ENCODE measurements around the gene RANBP3.
"Not testable (repeated sequence)": the region's sequence is repeated elsewhere in the genome, so short reads cannot be mapped to it uniquely, and the experiment has no call there.

The RANBP3 gene

DNA sequence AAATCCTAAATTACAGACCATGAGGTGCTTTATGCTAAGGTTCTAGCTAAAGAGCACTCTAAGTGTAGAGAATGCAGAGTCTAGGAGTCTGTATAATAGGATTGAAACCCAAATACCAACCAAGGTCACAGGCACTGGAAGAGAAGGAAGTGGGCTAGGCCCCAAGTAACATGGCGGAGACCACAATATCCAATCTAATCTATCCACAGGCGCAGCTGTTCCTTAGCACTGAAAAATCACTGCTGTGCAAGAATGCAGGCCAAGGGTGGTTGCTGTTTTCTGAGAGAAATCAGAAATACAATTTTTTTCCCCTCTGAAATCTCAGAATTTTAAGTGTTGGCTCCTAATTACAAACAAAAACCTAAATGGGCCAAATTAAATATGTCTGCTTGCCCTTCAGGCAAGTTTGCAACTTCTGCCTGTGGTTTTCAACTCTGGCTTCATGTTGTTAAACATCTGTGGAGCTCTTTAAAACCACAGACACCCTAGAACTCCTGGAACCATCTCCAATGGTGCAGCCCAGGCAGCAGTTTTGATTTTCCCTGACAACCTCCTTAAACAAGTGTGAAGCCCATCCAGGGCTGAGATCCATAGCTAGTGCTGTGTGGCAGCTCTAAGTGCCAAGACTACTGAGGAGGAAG lies 6.1 kb downstream of the RANBP3 start:
- no peak overlapping the region for H3K4me3 ChIP-seq (ENCODE audit: low read length)
- DNase-seq (ENCODE audit: low read depth, low spot score) = peak; percentile 76

DNA sequence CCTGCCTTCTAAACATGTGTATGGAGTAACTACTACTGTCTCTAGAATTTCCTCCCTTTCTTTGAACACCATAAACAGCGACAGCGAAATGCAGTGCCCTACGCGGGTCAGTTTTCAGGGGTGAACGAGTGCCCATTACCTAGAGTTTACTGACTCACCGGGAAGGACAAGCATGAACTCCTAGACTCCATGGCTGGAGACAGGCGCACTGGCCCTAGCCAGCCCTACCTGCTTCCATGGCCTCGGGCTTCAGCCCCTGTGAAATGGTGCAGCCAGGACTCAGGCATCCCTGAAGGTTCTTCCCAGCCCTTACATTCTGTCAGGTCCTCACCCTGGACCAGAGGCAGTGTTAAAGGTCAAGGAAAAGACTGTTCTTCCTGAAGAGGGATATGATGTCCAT lies 8.5 kb downstream of the RANBP3 start:
- no peak overlapping the region for H3K4me3 ChIP-seq (ENCODE audit: low read length)

GRCh38 chr19:5968431-5969373 lies 9.2 kb downstream of the RANBP3 start:
- no peak overlapping the region for H3K4me3 ChIP-seq (ENCODE audit: low read length)
- DNase-seq (ENCODE audit: low read depth, low spot score) = no peak

More for the DNA sequence above, 8.5 kb downstream of the RANBP3 start:
- DNase-seq (ENCODE audit: low read depth, low spot score) = no peak

GRCh38 chr19:5967994-5968430 lies 9.9 kb downstream of the RANBP3 start:
- no peak overlapping the region for H3K4me3 ChIP-seq (ENCODE audit: low read length)
- peak; percentile 57 for DNase-seq (ENCODE audit: low read depth, low spot score)

DNA sequence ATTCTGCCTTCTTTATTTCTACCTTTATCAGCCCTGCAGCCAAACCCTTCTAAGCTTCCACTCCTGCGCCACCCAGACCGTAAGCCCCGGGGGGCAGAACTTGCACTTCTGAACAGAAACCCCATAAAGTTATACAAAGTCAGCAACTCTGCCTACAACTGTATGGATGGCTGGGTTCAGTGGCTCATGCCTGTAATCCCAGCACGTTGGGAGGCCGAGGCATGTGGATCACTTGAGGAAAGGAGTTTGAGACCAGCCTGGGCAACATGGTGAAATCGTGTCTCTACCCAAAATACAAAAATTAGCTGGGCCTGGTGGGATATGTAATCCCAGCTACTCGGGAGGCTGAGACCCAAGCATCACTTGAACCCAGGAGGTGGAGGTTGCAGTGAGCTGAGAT lies 10.4 kb downstream of the RANBP3 start:
- no peak for DNase-seq (ENCODE audit: low read depth, low spot score)
- H3K4me3 ChIP-seq (ENCODE audit: low read length) = no peak overlapping the region

GRCh38 chr19:5966941-5967340 lies 11.0 kb downstream of the RANBP3 start:
- DNase-seq (ENCODE audit: low read depth, low spot score) = no peak
- no peak overlapping the region for H3K4me3 ChIP-seq (ENCODE audit: low read length)

DNA sequence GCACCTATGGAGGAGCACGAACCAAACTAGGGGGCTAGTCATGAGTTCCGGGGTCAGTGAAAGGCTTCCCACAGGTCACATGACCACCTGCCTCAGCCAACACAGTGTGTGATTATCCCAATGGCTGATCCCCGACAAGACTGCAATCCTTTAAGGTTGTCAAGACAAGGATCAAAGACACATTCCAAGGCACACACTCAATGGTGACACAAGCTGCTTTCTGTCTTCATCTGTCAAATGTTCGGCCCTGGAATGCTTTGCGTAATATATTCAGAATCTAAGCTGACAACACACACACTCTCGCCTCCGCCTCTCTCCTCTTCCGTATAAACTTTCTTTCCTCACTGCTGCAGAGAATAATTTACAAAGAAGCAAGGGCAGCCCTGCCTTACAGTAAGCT lies 11.7 kb downstream of the RANBP3 start:
- no peak overlapping the region for H3K4me3 ChIP-seq (ENCODE audit: low read length)
- DNase-seq (ENCODE audit: low read depth, low spot score) = no peak

DNA sequence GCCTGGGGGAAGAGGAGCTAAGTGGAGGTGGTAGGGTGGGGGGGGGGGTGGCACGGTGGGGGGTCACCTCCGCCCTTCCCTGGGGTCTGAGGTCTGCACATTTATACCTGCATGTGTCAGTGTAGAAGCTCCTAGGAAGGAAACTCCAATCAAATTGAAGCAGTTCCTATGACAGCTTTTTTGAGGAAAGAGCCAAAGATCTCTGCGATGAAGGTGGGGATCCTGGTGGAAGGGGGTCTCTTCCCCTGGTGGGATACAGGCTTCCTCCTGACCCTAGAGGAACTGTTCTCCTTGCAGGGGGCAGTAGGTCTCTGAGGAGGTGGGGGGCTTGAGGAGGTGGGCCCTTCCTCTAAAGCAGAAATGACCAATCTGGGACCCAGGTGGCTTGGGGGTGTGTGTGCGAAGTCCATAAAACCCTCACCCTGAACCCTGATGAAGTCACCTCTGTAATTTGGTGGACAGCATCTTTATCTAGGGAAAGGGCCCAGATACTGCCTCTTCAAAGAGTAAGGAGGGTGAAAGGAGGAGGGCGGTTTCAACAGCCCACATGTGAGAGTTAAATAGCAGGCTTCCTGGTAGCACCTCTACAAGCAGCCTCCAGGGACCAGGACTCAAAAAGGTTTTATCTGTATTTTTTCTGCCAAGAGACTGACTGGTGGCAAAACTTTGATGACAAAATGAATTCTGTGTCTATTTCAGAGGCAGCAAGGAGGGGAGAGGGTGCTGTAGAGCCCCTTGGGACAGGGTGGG lies 12.9 kb downstream of the RANBP3 start:
- no peak for DNase-seq (ENCODE audit: low read depth, low spot score)
- no peak overlapping the region for H3K4me3 ChIP-seq (ENCODE audit: low read length)

DNA sequence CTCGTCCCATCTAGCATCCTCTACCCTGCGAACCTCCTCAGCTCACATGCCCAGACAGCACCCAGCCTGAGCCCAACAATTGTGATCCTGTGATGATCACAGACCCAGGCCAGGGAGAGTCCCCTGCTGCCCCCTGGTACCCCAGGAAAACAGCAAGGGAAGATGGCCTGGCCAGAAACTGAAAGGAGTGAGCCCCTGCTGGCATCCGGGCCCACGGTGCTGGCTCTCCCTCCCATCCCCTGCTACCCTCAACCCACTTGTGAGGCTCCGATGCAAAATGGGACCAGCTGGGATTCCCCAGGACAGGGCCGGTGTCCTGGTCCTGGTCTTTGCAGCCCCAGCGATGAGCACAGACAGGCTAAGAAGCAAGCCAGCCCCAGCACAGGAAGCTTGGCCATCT lies 14.1 kb downstream of the RANBP3 start:
- DNase-seq (ENCODE audit: low read depth, low spot score) = no peak
- no peak overlapping the region for H3K4me3 ChIP-seq (ENCODE audit: low read length)

GRCh38 chr19:5963259-5963658 lies 14.7 kb downstream of the RANBP3 start:
- not testable (repeated sequence) for DNase-seq (ENCODE audit: low read depth, low spot score); H3K4me3 ChIP-seq (ENCODE audit: low read length)

DNA sequence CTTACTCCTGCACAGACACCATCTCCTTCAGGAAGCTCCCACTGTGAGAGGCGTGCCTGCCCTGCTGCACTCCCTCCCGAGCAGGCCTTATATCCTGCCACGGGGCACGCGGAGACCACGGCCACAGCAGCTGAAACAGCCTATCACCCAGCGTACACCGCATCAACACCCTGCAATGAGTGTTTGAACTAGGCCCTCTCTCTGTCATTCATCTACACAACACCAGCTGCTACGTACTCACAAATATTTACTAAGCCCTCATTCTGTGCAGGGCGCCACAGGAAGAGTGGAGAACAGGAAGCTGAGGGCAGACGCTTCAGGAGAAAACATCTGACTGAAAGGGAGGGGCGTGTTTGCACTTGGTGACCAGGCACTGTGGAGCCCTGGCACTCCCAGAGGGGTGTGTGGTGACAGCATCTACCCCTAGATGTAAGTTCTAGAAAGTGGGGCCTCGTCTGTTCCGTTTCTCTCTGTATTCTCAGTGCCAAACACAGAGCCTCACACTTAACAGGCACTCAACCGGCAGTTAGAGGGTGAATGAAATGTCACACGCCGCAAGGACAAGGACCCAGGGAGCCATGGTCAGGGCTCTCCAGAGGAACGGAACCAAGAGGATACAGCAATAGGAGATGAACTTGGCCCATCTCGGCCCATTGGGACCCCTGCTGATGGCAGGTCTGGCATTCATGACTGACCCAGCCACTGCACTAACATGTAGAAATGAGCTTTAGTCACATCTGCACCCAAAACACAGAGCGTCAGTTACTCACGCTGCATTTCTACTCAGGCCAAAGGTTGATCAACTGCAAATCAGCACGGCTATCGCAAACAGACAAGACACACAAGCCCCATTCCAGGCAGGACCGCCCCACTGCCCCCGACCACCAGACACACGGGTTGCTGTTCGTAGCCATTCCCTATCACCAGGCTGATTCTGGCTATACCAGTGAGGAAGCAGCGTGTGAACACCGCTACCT lies 15.7 kb downstream of the RANBP3 start:
- peak overlapping the region; percentile 5 for H3K4me3 ChIP-seq (ENCODE audit: low read length)
- peak; percentile 86 for DNase-seq (ENCODE audit: low read depth, low spot score)

DNA sequence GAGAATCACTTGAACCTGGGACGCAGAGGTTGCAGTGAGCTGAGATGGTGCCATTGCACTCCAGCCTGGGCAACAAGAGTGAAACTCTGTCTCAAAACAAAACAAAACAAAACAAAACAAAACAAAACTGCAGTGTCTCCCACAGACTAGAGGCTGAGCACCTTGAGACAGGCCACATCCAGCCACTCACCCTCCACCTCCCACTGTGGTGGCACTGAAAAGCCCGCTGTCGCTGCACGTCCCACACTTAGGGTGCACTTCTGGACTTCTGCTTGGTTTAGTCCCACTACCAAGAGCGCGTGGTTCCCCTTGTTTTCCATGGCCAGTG lies 16.3 kb downstream of the RANBP3 start:
- not testable (repeated sequence) for DNase-seq (ENCODE audit: low read depth, low spot score)
- peak overlapping the region; percentile 5; the same call in 1 of the 2 replicates for H3K4me3 ChIP-seq (ENCODE audit: low read length)

DNA sequence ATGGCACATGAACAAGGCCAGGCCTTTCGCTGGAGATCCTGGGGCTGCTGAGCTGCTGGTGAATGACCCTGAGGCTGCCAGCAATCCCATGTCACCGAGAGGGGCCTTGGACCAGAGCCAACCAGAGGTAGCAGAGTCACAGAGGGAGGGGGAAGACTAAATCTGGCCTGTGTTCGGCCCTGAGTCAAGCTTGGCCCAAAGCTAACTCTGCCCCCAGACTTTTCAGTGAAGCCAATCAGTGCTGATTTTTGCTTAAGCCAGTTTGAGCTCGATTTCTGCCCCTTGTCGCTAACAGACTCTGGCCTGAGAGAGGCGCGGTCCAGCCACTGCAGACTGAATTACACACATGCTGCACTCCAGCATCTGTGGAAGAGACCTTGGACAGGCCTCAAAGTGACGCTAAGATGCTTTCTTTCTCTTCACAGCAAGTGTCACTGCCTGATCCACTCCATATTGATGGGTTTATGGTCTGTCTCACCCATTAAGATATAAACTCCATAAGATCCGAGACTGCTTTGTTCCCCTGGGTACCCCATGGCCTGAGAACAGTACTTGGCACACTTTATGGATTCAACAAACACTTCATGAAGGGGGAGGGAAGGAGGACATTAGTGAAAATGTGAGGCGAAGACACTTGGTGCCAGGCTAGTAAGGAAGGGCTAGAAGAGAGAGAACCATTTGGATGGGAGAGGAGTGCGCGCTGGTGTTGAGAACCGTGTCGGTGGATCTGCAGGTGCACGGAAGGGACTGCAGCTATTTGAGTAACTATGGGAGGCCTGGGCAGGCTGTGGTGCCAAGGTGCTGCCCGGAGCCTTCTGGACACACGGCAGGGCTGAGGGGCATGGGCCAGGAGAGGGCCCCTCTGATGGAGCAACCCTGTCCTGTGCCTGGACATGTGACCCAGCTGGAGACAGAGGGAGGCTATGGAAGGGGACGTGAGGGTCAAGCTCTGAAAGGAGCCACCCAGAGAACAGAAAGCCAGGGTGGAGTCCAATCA lies 17.6 kb downstream of the RANBP3 start:
- H3K4me3 ChIP-seq (ENCODE audit: low read length) = no peak overlapping the region
- DNase-seq (ENCODE audit: low read depth, low spot score) = no peak

DNA sequence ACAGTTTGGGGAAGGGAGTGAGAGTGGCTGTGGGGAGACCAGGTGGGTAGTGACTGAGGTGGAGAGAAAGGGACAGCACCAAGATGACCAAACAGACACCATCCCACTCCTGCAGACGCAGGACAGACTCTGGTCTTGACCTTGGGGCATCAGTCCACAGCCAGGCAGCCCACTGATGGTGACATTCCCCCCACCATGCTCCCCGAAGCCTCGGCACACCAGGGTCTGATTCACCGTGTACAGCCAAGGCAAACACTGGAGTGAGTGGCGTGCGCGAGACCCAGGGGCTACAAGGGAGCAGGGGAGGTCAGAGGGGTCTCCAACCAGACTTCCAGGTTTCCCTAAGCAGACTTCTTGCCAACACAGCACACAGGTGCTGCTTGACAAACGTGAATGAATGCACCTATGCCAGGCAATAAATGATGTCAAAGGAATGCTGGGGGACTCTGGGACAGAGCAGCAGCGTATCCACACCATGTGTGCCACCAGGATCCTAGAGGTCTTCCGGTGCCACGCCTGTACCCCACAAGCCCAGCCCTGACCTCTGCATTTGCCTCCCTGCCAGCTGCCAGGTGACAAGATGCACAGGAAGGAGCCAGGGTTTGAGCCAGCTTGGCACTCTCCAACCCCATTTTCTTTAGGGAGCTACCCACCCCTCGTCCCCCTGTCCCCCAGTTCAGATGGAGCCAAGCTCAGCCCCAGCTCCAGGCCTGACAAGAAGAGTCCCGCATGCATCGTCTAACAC lies 18.5 kb downstream of the RANBP3 start:
- H3K4me3 ChIP-seq (ENCODE audit: low read length) = no peak overlapping the region
- no peak for DNase-seq (ENCODE audit: low read depth, low spot score)

DNA sequence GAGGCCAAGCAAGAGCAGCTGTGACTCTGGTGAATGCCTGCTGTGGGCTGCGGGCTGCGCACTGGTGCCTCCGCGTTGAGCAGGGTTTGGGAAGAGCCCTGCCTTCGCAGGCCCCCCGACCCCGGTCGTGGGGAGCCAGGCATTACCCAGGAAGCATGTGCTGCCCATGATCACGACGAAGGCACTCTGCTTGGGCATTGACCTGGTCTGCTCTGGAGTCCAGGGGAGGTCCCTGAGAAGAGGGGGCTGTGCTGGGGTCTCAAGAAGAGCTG lies 19.2 kb downstream of the RANBP3 start:
- no peak for DNase-seq (ENCODE audit: low read depth, low spot score)
- no peak overlapping the region for H3K4me3 ChIP-seq (ENCODE audit: low read length)

DNA sequence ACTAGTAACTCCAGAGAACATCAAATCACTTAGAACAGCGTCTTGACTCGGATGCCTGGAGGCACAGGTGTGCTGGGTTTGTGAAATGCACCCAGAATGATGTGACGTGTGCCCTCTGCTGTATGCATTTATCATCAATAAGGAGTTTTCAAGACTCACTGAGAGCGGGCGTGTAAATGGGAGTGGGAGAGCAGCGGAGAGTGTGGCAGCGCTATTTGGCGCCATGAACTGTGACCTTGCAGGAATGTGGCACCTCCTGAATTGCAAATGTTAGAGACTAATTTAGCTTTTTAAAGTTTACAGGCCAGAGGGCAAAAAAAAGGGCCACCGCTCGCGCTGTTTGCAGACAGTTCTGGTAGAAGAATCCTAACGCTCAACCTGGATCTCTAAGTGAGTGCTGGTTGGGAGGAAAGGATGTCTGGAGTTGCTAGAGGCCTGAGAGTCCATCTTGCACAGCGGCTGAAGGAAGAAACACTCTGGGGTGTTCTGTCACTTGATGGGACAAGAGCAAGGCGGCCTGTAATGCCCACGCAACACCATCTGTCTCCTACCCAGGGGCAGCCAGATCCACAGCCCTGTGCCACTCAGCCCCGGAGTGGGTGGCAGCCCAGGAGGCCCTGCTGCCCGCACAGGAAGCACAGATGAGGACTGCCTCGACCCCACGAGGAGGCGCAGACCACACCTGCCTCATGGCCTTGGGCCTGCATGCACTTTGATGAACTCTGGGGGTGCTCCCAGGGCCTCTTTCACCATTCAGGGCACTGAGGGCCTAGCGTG lies 19.7 kb downstream of the RANBP3 start:
- no peak for DNase-seq (ENCODE audit: low read depth, low spot score)
- no peak overlapping the region for H3K4me3 ChIP-seq (ENCODE audit: low read length)

GRCh38 chr19:5957170-5957569 lies 20.8 kb downstream of the RANBP3 start:
- DNase-seq (ENCODE audit: low read depth, low spot score) = no peak

More at GRCh38 chr19:5957170-5957569, 20.8 kb downstream of the RANBP3 start:
- H3K4me3 ChIP-seq (ENCODE audit: low read length) = no peak overlapping the region

All from Jurkat, Clone E6-1 (cell line).